Activated CD8-positive, alpha-beta memory T cell treated with anti-CD3 and anti-CD28 coated beads, Interleukin-2, amount 50 U/mL, for 1 hour (primary cell): Measurements from ENCODE around the gene TMEM61.

Experiments used
- DNase-seq: peaks from one replicate; pipeline ENCODE4 v3.0.0-alpha.2; 2020; ENCODE audit errors: extremely low read depth

Gene TMEM61

DNA sequence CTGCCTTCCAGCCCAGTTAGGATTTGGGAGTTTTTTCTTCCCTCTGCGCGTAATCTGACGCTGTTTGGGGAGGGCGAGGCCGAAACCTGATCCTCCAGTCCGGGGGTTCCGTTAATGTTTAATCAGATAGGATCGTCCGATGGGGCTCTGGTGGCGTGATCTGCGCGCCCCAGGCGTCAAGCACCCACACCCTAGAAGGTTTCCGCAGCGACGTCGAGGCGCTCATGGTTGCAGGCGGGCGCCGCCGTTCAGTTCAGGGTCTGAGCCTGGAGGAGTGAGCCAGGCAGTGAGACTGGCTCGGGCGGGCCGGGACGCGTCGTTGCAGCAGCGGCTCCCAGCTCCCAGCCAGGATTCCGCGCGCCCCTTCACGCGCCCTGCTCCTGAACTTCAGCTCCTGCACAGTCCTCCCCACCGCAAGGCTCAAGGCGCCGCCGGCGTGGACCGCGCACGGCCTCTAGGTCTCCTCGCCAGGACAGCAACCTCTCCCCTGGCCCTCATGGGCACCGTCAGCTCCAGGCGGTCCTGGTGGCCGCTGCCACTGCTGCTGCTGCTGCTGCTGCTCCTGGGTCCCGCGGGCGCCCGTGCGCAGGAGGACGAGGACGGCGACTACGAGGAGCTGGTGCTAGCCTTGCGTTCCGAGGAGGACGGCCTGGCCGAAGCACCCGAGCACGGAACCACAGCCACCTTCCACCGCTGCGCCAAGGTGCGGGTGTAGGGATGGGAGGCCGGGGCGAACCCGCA is 59.1 kb downstream of the TMEM61 start, which contains the start of gene PCSK9:
TSS of gene PCSK9 (plus strand) at position 207 of the 741 bp plus-strand sequence. CDS start at position 497, 290 bp downstream.
- no peak for DNase-seq

DNA sequence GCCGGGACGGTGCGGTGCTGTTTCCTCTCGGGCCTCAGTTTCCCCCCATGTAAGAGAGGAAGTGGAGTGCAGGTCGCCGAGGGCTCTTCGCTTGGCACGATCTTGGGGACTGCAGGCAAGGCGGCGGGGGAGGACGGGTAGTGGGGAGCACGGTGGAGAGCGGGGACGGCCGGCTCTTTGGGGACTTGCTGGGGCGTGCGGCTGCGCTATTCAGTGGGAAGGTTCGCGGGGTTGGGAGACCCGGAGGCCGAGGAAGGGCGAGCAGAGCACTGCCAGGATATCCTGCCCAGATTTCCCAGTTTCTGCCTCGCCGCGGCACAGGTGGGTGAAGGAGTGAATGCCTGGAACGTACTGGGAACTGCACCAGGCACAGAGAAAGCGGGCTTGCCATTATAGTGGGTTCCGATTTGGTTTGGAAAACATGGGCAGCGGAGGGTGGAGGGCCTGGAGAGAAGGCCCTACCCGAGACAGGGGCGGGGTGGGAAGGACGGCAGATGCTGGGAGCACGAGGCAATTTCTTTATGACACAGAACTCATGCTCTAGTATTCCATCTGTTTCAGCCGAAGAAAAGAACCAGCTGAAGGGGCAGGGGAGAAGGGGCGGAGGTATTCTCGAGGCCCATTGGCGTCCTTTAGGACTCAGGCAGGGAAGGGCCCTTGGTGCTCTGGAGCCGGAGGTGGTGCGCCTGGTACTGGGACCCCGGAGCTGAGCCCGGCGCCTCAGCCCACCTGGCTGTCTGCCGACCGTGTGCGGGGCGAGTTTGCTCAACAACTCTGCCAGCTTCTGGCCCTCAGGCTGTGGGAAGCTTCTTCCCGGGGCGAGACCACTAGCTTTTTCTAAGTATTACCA is 59.9 kb downstream of the TMEM61 start:
- no peak for DNase-seq

GRCh38 chr1:55040933-55041494 is 60.6 kb downstream of the TMEM61 start:
- DNase-seq, result no peak

DNA sequence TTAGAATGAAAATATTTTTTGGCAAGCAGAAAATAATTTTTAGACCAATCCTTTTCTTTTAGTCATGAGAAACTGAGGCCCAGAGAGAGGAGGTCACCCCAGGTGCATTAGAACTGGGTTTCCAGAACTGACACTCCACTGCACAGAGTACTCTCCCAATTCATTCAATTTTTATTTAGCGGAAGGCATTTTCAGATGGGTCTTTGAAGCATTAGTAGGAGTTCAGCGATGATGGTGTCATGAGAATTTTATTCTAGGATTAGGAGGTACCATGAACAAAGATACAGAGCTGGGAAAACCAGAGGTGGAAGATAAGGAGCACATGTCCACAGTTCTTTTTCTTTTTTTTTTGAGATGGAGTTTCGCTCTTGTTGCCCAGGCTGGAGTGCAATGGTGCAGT is 61.2 kb downstream of the TMEM61 start:
- no peak for DNase-seq
